ENCODE measurements around the gene CCS.

Gene CCS

DNA sequence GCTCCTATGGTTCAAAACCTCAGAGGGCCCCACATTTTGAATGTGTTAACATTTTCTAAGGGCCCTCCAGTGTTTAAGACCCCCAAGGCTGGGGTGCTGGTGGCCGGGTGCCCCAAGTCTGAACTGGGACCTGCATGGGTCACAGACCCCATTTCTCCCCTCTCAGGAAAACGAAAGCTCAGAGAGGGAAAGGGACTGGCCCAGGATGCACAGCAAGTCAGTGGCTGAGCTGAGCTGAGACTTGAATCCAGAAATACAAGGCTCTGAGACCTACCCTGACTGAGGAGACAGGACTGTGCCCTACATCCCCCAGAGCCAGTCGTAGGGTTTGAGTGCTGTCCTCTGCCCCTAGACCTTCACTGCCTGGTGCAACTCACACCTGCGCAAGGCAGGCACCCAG lies 42.1 kb upstream of the CCS start:
- TF ChIP-seq, protein P1, sequence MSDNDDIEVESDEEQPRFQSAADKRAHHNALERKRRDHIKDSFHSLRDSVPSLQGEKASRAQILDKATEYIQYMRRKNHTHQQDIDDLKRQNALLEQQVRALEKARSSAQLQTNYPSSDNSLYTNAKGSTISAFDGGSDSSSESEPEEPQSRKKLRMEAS (IDR thresholded peaks at IDR 0.05) = no peak
- TF ChIP-seq CEBPB (IDR thresholded peaks at IDR 0.05) = no peak
- TF ChIP-seq RAD21 (IDR thresholded peaks at IDR 0.05; ENCODE audit: low read depth) = no peak
- TF ChIP-seq, protein P2, sequence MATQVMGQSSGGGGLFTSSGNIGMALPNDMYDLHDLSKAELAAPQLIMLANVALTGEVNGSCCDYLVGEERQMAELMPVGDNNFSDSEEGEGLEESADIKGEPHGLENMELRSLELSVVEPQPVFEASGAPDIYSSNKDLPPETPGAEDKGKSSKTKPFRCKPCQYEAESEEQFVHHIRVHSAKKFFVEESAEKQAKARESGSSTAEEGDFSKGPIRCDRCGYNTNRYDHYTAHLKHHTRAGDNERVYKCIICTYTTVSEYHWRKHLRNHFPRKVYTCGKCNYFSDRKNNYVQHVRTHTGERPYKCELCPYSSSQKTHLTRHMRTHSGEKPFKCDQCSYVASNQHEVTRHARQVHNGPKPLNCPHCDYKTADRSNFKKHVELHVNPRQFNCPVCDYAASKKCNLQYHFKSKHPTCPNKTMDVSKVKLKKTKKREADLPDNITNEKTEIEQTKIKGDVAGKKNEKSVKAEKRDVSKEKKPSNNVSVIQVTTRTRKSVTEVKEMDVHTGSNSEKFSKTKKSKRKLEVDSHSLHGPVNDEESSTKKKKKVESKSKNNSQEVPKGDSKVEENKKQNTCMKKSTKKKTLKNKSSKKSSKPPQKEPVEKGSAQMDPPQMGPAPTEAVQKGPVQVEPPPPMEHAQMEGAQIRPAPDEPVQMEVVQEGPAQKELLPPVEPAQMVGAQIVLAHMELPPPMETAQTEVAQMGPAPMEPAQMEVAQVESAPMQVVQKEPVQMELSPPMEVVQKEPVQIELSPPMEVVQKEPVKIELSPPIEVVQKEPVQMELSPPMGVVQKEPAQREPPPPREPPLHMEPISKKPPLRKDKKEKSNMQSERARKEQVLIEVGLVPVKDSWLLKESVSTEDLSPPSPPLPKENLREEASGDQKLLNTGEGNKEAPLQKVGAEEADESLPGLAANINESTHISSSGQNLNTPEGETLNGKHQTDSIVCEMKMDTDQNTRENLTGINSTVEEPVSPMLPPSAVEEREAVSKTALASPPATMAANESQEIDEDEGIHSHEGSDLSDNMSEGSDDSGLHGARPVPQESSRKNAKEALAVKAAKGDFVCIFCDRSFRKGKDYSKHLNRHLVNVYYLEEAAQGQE (IDR thresholded peaks at IDR 0.05; ENCODE audit: low read depth) = no peak
- no peak for TF ChIP-seq FOXM1 (IDR thresholded peaks at IDR 0.05; ENCODE audit: borderline replicate concordance, low read depth)
- no peak for TF ChIP-seq TEAD4 (IDR thresholded peaks at IDR 0.05)
- TF ChIP-seq TAF1 (IDR thresholded peaks at IDR 0.05; ENCODE audit: low read depth) = no peak
- no peak for TF ChIP-seq EP300 (IDR thresholded peaks at IDR 0.05; ENCODE audit: borderline replicate concordance)
- no peak for TF ChIP-seq EGR1 (IDR thresholded peaks at IDR 0.05)

GRCh38 chr11:66554602-66555001 lies 38.4 kb upstream of the CCS start:
- TF ChIP-seq TCF12 (IDR thresholded peaks at IDR 0.05; ENCODE audit: low read depth) = no peak
- no peak for TF ChIP-seq CEBPB (IDR thresholded peaks at IDR 0.05)
- TF ChIP-seq ZBTB7A (IDR thresholded peaks at IDR 0.05; ENCODE audit: low read depth) = no peak
- no peak for TF ChIP-seq EP300 (IDR thresholded peaks at IDR 0.05; ENCODE audit: borderline replicate concordance)
- TF ChIP-seq, protein P1 (IDR thresholded peaks at IDR 0.05) = no peak
- no peak for TF ChIP-seq RAD21 (IDR thresholded peaks at IDR 0.05; ENCODE audit: low read depth)
- TF ChIP-seq EGR1 (IDR thresholded peaks at IDR 0.05) = no peak
- no peak for TF ChIP-seq TEAD4 (IDR thresholded peaks at IDR 0.05)
- TF ChIP-seq, protein P3, sequence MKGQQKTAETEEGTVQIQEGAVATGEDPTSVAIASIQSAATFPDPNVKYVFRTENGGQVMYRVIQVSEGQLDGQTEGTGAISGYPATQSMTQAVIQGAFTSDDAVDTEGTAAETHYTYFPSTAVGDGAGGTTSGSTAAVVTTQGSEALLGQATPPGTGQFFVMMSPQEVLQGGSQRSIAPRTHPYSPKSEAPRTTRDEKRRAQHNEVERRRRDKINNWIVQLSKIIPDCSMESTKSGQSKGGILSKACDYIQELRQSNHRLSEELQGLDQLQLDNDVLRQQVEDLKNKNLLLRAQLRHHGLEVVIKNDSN (IDR thresholded peaks at IDR 0.05) = no peak
- no peak for TF ChIP-seq YY1 (IDR thresholded peaks at IDR 0.05; ENCODE audit: low read depth)

DNA sequence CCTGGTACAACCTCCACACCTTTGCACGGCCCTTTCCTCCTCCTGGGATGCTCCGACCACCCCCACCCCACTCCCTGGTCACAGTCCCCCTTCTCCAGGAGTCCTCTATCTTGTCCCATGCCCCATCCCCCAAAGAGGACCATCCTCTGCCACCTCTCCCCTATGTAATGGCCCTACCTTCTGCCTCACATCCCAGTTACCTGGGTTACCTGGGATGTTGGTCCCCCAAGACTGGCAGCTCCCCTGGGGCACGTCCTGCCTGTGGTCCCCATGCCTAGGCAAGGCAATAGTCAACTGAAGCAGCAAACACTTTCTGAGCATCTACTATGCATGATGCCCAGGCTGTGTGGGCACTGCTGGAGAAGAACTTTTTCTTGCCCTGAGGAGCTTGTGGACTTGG lies 37.6 kb upstream of the CCS start:
- TF ChIP-seq, protein P2 (IDR thresholded peaks at IDR 0.05; ENCODE audit: low read depth) = no peak
- TF ChIP-seq FOXM1 (IDR thresholded peaks at IDR 0.05; ENCODE audit: borderline replicate concordance, low read depth) (no peak), NFIC (IDR thresholded peaks at IDR 0.05) (no peak), TCF12 (IDR thresholded peaks at IDR 0.05; ENCODE audit: low read depth) (no peak), TEAD4 (IDR thresholded peaks at IDR 0.05) (no peak), TAF1 (IDR thresholded peaks at IDR 0.05; ENCODE audit: low read depth) (no peak), CREB1 (IDR thresholded peaks at IDR 0.05; ENCODE audit: low read depth) (no peak), EP300 (IDR thresholded peaks at IDR 0.05; ENCODE audit: borderline replicate concordance) (no peak), ZBTB7A (IDR thresholded peaks at IDR 0.05; ENCODE audit: low read depth) (no peak), CEBPB (IDR thresholded peaks at IDR 0.05) (no peak), YY1 (IDR thresholded peaks at IDR 0.05; ENCODE audit: low read depth) (no peak), RAD21 (IDR thresholded peaks at IDR 0.05; ENCODE audit: low read depth) (no peak), EGR1 (IDR thresholded peaks at IDR 0.05) (no peak)
- TF ChIP-seq, protein P3 (IDR thresholded peaks at IDR 0.05) = no peak
- TF ChIP-seq, protein P1 (IDR thresholded peaks at IDR 0.05) = no peak

GRCh38 chr11:66556086-66556485 lies 36.9 kb upstream of the CCS start:
- TF ChIP-seq EGR1 (IDR thresholded peaks at IDR 0.05) = no peak
- TF ChIP-seq, protein P1 (IDR thresholded peaks at IDR 0.05) = no peak
- TF ChIP-seq, protein P2 (IDR thresholded peaks at IDR 0.05; ENCODE audit: low read depth) = no peak
